Lung microvascular endothelial cell (primary cell): ENCODE data around the gene C1QA. TPM values are rescaled to one million over a fixed set of nuclear protein-coding genes. Genes with fewer than 3 reads are reported as not detected.
"Not testable (repeated sequence)": the region's sequence is repeated elsewhere in the genome, so short reads cannot be mapped to it uniquely, and the experiment has no call there.

Experiments used
- DNase-seq, 2 donors: peaks; one replicate each; pipeline versions ENCODE4 v3.0.0 to v3.0.0-alpha.2; 2010; ENCODE audit warnings: low read depth in 2 of 2
- total RNA-seq: library from RNA; depleted of rRNA; stranded (reverse); fragments of >200 nt; gene quantifications from 2 replicates; pipeline ENCODE4 v1.2.1, GENCODE V29; 2014

C1QA gene
- total RNA-seq, 1 donor from 2014 or later: not detected

GRCh38 chr1:22673486-22674409, 37.3 kb downstream of the C1QA start:
- DNase-seq: peak; percentile 72 to 87

- DNase-seq: no peak
These were observed 38.0 kb downstream of the C1QA start for GRCh38 chr1:22674410-22674749.

DNA sequence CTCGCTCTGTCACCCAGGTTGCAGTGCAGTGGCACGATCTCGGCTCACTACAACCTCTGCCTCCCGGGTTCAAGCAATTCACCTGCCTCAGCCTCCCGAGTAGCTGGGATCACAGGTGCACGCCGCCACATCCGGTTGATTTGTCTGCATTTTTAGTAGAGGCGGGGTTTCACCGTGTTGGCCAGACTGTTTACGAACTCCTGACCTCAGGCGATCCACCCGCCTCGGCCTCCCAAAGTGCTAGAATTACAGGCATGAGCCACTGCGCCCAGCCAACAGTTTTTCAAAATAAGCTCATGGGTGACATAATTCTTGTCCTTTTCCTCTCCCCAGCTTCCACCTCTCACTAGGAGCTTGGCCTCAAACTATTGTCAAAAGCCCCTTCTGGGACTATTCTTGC, 39.7 kb downstream of the C1QA start:
- DNase-seq: not testable (repeated sequence)

GRCh38 chr1:22676916-22677583, 40.6 kb downstream of the C1QA start:
- no peak for DNase-seq

- peak; percentile 51 to 92 for DNase-seq
These were observed 41.8 kb downstream of the C1QA start for GRCh38 chr1:22677931-22678896.

DNA sequence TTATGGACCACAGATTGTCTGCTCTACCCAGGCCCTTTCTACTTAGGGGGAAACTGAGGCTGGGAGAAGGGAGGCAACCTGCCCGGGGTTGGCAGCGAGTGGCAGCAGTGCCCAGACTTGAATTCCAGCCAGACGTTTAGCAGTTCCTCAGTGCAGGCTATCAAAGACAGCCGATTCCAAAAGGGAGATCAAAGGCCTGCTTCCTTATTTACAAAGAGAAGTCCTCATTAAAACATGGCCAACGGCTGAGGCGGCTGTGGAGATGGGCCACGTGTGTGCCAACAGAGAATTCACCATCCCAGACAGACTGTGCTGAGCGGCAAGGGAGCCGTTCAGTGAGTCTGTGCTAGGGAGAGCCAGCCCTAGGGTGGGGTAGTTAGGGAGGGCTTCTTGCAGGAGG, 44.3 kb downstream of the C1QA start:
- no peak for DNase-seq

- no peak for DNase-seq
These were observed 45.3 kb downstream of the C1QA start for GRCh38 chr1:22681556-22682276.

- DNase-seq: no peak
These were observed 47.1 kb downstream of the C1QA start for GRCh38 chr1:22683547-22683946.

- DNase-seq: no peak
These were observed 49.2 kb downstream of the C1QA start for GRCh38 chr1:22685591-22686059.

DNA sequence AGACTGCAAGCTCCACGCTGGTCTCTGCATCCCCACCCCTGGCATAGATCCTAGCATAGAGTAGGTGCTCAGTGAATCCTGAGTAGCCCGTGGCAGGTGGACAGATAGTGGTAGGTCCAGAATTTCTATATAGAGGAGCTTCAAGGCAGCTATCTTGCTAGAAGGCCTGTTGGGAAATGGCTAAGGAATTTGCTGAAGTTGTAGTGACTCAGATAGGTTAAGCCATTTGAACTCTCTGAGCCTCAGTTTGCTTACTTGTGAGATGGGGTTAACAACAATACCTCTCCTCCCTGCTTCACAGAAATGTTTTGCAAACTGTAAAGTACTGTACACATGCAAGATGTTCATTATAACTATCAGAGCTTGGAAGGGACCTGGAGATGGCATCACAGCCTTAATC, 50.8 kb downstream of the C1QA start:
- DNase-seq: no peak

DNA sequence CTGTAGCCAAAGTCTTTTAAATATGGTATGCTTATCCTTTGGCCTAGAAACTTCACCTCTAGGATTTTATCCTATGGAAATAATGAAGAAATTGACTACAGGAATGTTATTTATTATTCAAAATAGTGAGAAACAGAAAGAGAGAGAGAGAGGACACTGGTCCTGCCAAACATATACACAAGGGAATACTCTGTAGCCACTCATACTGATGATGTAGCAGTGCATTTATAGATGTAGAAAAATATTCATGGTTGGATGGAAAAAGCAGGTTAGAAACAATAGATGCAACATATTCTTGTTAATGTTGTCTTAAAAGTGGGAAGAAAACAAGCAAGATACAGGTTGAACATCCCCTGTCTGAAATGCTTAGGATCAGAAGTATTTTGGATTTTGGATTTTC, 52.0 kb downstream of the C1QA start:
- no peak for DNase-seq

Other genes with a start within 250 kb of the C1QA start
- 5.9 and 9.7 TPM in 2 replicates for gene ZBTB40, start 184.8 kb upstream of the C1QA start, total RNA-seq
- not detected in 2 replicates for gene EPHA8, start 73.1 kb upstream of the C1QA start, total RNA-seq
- not detected in 2 replicates for gene C1QC, start 7.0 kb downstream of the C1QA start, total RNA-seq
- gene C1QB, start 16.6 kb downstream of the C1QA start, total RNA-seq: not detected in 2 replicates
- 18.7 and 20.9 TPM in 2 replicates for gene EPHB2, start 74.2 kb downstream of the C1QA start, total RNA-seq